ENCODE measurements around the gene TTLL13.

GRCh38 chr15:90309020-90309419 is 59.7 kb downstream of the TTLL13 start:
- TF ChIP-seq CTCF (IDR thresholded peaks at IDR 0.05): no peak
- no peak for TF ChIP-seq POLR2A (IDR thresholded peaks at IDR 0.05)
